Measurements from ENCODE around the gene KDM2B.

KDM2B gene

DNA sequence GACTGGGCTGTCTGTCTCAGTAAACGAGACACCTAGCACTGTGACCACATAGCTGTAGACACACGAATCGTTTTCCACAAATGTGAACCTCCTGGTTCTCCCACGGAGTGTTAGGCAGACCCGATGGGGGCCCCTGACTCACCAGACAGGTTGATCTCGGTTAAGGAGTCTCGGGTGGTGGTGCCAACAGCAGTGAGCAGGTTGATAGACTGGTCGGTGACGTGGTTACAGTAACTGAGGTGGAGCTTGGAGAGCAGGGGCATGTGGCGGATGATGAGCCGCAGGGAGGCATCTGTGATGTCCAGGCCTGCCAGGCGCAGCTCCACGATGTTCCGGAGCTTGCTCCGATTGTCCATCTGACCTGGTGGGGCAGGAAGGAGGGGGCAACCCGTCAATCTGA, 141.1 kb downstream of the KDM2B start:
- no peak overlapping the region for H4K91ac ChIP-seq (ENCODE audit: low read depth, low read length, poor library complexity)
- WGBS, 2 donors (ENCODE audit: extremely low coverage in 2 of 2, insufficient read length in 2 of 2, insufficient replicate concordance in 1 of 2) = no CpG with 5 or more reads among the region's 16 CpGs

DNA sequence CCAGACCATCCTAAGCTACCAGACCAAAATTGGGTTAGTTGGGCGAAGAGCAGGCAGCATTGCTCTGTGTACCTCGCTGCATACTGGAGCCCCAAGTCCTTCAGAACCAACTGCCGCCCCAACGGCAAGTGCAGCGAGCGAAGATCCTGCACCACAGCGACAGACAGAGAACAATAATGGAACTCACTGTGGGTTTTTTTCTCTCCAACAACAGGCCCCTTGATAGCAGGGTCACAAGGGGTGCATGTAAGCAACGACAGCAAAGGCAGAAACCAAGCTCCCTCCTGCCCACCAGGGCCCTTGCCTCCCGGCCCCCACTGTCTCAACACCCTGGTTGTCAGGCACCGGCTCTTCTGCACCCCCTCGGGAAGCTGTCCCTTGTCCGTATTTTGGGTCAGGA, 141.9 kb downstream of the KDM2B start:
- no CpG with 5 or more reads among the region's 12 CpGs for WGBS, 2 donors (ENCODE audit: extremely low coverage in 2 of 2, insufficient read length in 2 of 2, insufficient replicate concordance in 1 of 2)
- Histone ChIP-seq H4K91ac (ENCODE audit: low read depth, low read length, poor library complexity) (no peak overlapping the region), H3K14ac (ENCODE audit: low read length) (no peak overlapping the region), H2AK5ac (ENCODE audit: low read depth, low read length) (no peak overlapping the region), H2BK15ac (ENCODE audit: low read length) (no peak overlapping the region), H3K9ac (ENCODE audit: low read depth, low read length, poor library complexity) (no peak overlapping the region), H3K4me1 (ENCODE audit: control insufficient read depth in 2 of 2, insufficient read depth in 1 of 2, low read depth in 1 of 2, low read length in 2 of 2) (no peaks in the 10 kb centered on the region), H3K23ac (ENCODE audit: low read depth, low read length, poor library complexity) (no peak overlapping the region), H3K27me3 (ENCODE audit: control insufficient read depth in 3 of 3, insufficient read depth in 3 of 3, low read depth in 1 of 3, low read length in 3 of 3) (no peaks in the 10 kb centered on the region), H2BK12ac (ENCODE audit: low read length) (no peak overlapping the region), H3K4me3 (ENCODE audit: low read length in 2 of 2) (no peak overlapping the region), H3K18ac (ENCODE audit: low read length) (no peak overlapping the region), H3K9me3 (replicated peaks in 1 of 2; ENCODE audit: control insufficient read depth in 2 of 2, insufficient read depth in 1 of 2, low read depth in 1 of 2, low read length in 2 of 2) (peaks cover 8 to 17% of the 10 kb centered on the region in 2 donors), H3K4me2 (ENCODE audit: insufficient read depth, low read length, poor library complexity, severe bottlenecking) (no peak overlapping the region), H3K36me3 (replicated peaks in 1 of 2; ENCODE audit: control insufficient read depth in 2 of 2, insufficient read depth in 2 of 2, low read length in 2 of 2) (peaks cover 57 to 96% of the 10 kb centered on the region in 2 donors), H2BK120ac (ENCODE audit: low read depth, low read length) (no peak overlapping the region), H4K8ac (ENCODE audit: low read depth, low read length) (no peak overlapping the region), H2AFZ (ENCODE audit: low read length) (no peak overlapping the region), H2BK5ac (ENCODE audit: low read length) (no peak overlapping the region), H3K79me1 (ENCODE audit: low read depth, low read length) (peaks cover 3% of the 10 kb centered on the region), H3K4ac (ENCODE audit: low read length) (no peak overlapping the region), H3K27ac (replicated peaks; ENCODE audit: low read length) (no peak overlapping the region)
- DNase-seq (ENCODE audit: low spot score) = no peak

More for the DNA sequence above, 141.1 kb downstream of the KDM2B start:
- no peak overlapping the region for H3K27ac ChIP-seq (replicated peaks; ENCODE audit: low read length)
- H3K23ac ChIP-seq (ENCODE audit: low read depth, low read length, poor library complexity) = no peak overlapping the region
- no peak overlapping the region for H3K14ac ChIP-seq (ENCODE audit: low read length)
- H2AK5ac ChIP-seq (ENCODE audit: low read depth, low read length) = no peak overlapping the region
- no peak overlapping the region for H2BK120ac ChIP-seq (ENCODE audit: low read depth, low read length)
- no peak overlapping the region for H3K4me2 ChIP-seq (ENCODE audit: insufficient read depth, low read length, poor library complexity, severe bottlenecking)
- no peak for DNase-seq (ENCODE audit: low spot score)
- no peak overlapping the region for H2BK15ac ChIP-seq (ENCODE audit: low read length)
- H2BK12ac ChIP-seq (ENCODE audit: low read length) = no peak overlapping the region
- no peaks in the 10 kb centered on the region for H3K27me3 ChIP-seq (ENCODE audit: control insufficient read depth in 3 of 3, insufficient read depth in 3 of 3, low read depth in 1 of 3, low read length in 3 of 3)
- H3K4me1 ChIP-seq (ENCODE audit: control insufficient read depth in 2 of 2, insufficient read depth in 1 of 2, low read depth in 1 of 2, low read length in 2 of 2) = no peaks in the 10 kb centered on the region
- H3K9ac ChIP-seq (ENCODE audit: low read depth, low read length, poor library complexity) = no peak overlapping the region
- no peak overlapping the region for H2BK5ac ChIP-seq (ENCODE audit: low read length)
- peaks cover 8 to 17% of the 10 kb centered on the region in 2 donors for H3K9me3 ChIP-seq (replicated peaks in 1 of 2; ENCODE audit: control insufficient read depth in 2 of 2, insufficient read depth in 1 of 2, low read depth in 1 of 2, low read length in 2 of 2)
- no peak overlapping the region for H3K4me3 ChIP-seq (ENCODE audit: low read length in 2 of 2)
- peaks cover 60 to 96% of the 10 kb centered on the region in 2 donors for H3K36me3 ChIP-seq (replicated peaks in 1 of 2; ENCODE audit: control insufficient read depth in 2 of 2, insufficient read depth in 2 of 2, low read length in 2 of 2)
- no peak overlapping the region for H3K4ac ChIP-seq (ENCODE audit: low read length)
- H2AFZ ChIP-seq (ENCODE audit: low read length) = no peak overlapping the region
- peaks cover 3% of the 10 kb centered on the region for H3K79me1 ChIP-seq (ENCODE audit: low read depth, low read length)
- peak overlapping the region; percentile 24 for H3K18ac ChIP-seq (ENCODE audit: low read length)
- no peak overlapping the region for H4K8ac ChIP-seq (ENCODE audit: low read depth, low read length)

DNA sequence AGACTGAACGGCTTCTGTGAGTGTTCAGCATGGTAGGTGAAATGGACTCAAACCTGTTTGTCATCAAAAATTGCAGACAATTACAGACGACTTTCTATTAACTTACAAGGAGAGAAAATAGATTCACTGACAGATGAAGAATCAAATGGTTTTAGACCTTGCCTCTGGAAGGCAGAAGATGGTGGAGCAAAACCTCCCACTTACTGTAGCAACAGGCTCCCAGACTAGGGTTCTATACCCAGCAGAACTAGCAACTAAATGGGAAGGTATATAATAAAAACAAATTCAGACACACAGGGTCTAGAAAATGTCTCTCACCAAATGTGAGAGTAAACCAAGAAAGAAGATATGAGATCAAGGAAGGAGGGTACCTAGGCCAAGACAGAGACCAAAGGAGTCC, 144.1 kb downstream of the KDM2B start:
- peaks cover 8 to 17% of the 10 kb centered on the region in 2 donors for H3K9me3 ChIP-seq (replicated peaks in 1 of 2; ENCODE audit: control insufficient read depth in 2 of 2, insufficient read depth in 1 of 2, low read depth in 1 of 2, low read length in 2 of 2)
- peaks cover 52 to 97% of the 10 kb centered on the region in 2 donors for H3K36me3 ChIP-seq (replicated peaks in 1 of 2; ENCODE audit: control insufficient read depth in 2 of 2, insufficient read depth in 2 of 2, low read length in 2 of 2)
- no peak overlapping the region for H2AK5ac ChIP-seq (ENCODE audit: low read depth, low read length)
- H2BK12ac ChIP-seq (ENCODE audit: low read length) = no peak overlapping the region
- no peak overlapping the region for H2AFZ ChIP-seq (ENCODE audit: low read length)
- no peak overlapping the region for H2BK5ac ChIP-seq (ENCODE audit: low read length)
- no peak overlapping the region for H3K23ac ChIP-seq (ENCODE audit: low read depth, low read length, poor library complexity)
- H3K4ac ChIP-seq (ENCODE audit: low read length) = no peak overlapping the region
- H3K27me3 ChIP-seq (ENCODE audit: control insufficient read depth in 3 of 3, insufficient read depth in 3 of 3, low read depth in 1 of 3, low read length in 3 of 3) = no peaks in the 10 kb centered on the region
- H3K4me2 ChIP-seq (ENCODE audit: insufficient read depth, low read length, poor library complexity, severe bottlenecking) = no peak overlapping the region
- no peaks in the 10 kb centered on the region for H3K79me1 ChIP-seq (ENCODE audit: low read depth, low read length)
- no CpG with 5 or more reads among the region's 2 CpGs for WGBS, 2 donors (ENCODE audit: extremely low coverage in 2 of 2, insufficient read length in 2 of 2, insufficient replicate concordance in 1 of 2)
- no peak overlapping the region for H3K27ac ChIP-seq (replicated peaks; ENCODE audit: low read length)
- H2BK15ac ChIP-seq (ENCODE audit: low read length) = no peak overlapping the region
- no peak overlapping the region for H3K18ac ChIP-seq (ENCODE audit: low read length)
- no peak overlapping the region for H3K9ac ChIP-seq (ENCODE audit: low read depth, low read length, poor library complexity)
- no peak overlapping the region for H4K8ac ChIP-seq (ENCODE audit: low read depth, low read length)
- no peak overlapping the region for H3K14ac ChIP-seq (ENCODE audit: low read length)
- no peak overlapping the region for H2BK120ac ChIP-seq (ENCODE audit: low read depth, low read length)
- no peak overlapping the region for H3K4me3 ChIP-seq (ENCODE audit: low read length in 2 of 2)
- H4K91ac ChIP-seq (ENCODE audit: low read depth, low read length, poor library complexity) = no peak overlapping the region
- DNase-seq (ENCODE audit: low spot score) = no peak
- H3K4me1 ChIP-seq (ENCODE audit: control insufficient read depth in 2 of 2, insufficient read depth in 1 of 2, low read depth in 1 of 2, low read length in 2 of 2) = no peaks in the 10 kb centered on the region

DNA sequence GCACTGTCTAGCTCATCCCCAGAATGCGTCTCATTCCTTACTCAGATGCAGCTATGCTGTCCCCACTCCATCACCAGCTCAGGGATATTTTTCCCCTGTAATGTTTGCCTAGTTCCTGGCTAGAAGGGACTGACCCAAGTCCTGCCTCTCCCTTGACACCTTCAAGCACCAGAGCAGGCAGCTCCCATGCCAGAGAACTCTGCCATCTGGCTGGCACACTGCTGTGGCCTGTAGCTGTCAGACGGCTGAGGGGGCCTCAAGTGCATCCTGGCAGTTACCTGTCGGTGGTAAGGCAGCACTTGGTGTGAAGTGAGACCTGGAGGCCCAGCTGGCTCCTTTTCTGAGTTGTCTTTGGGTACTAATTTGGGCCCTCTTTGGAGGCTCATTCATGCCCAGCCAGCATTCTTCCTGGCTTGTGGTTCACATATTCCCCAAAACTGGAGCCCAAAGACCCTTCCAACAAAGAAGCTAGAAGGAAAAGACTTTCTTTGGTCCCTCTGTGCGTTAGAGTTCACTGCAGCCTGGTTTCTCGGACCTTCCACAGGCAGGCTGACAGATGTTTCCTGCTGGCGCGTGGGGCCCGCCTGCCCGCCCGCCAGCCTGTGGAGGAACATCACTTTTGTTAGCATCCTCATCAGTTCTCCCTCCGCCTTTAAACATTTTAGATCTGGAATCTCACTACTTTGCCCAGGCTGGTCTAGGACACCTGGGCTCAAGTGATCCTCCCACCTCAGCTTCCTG, 147.9 kb downstream of the KDM2B start:
- H3K4me2 ChIP-seq (ENCODE audit: insufficient read depth, low read length, poor library complexity, severe bottlenecking) = no peak overlapping the region
- H3K9ac ChIP-seq (ENCODE audit: low read depth, low read length, poor library complexity) = no peak overlapping the region
- peaks cover 4 to 12% of the 10 kb centered on the region in 2 donors for H3K9me3 ChIP-seq (replicated peaks in 1 of 2; ENCODE audit: control insufficient read depth in 2 of 2, insufficient read depth in 1 of 2, low read depth in 1 of 2, low read length in 2 of 2)
- no peak overlapping the region for H3K27ac ChIP-seq (replicated peaks; ENCODE audit: low read length)
- no peak overlapping the region for H2AK5ac ChIP-seq (ENCODE audit: low read depth, low read length)
- H4K91ac ChIP-seq (ENCODE audit: low read depth, low read length, poor library complexity) = no peak overlapping the region
- H2BK5ac ChIP-seq (ENCODE audit: low read length) = no peak overlapping the region
- H3K36me3 ChIP-seq (replicated peaks in 1 of 2; ENCODE audit: control insufficient read depth in 2 of 2, insufficient read depth in 2 of 2, low read length in 2 of 2) = peaks cover 46 to 97% of the 10 kb centered on the region in 2 donors
- H3K79me1 ChIP-seq (ENCODE audit: low read depth, low read length) = no peaks in the 10 kb centered on the region
- H2AFZ ChIP-seq (ENCODE audit: low read length) = no peak overlapping the region
- no peak overlapping the region for H2BK12ac ChIP-seq (ENCODE audit: low read length)
- no peaks in the 10 kb centered on the region for H3K4me1 ChIP-seq (ENCODE audit: control insufficient read depth in 2 of 2, insufficient read depth in 1 of 2, low read depth in 1 of 2, low read length in 2 of 2)
- H3K4ac ChIP-seq (ENCODE audit: low read length) = no peak overlapping the region
- H3K23ac ChIP-seq (ENCODE audit: low read depth, low read length, poor library complexity) = no peak overlapping the region
- no peaks in the 10 kb centered on the region for H3K27me3 ChIP-seq (ENCODE audit: control insufficient read depth in 3 of 3, insufficient read depth in 3 of 3, low read depth in 1 of 3, low read length in 3 of 3)
- no CpG with 5 or more reads among the region's 11 CpGs for WGBS, 2 donors (ENCODE audit: extremely low coverage in 2 of 2, insufficient read length in 2 of 2, insufficient replicate concordance in 1 of 2)
- no peak overlapping the region for H3K4me3 ChIP-seq (ENCODE audit: low read length in 2 of 2)
- no peak for DNase-seq (ENCODE audit: low spot score)
- H2BK15ac ChIP-seq (ENCODE audit: low read length) = no peak overlapping the region
- H2BK120ac ChIP-seq (ENCODE audit: low read depth, low read length) = no peak overlapping the region
- H4K8ac ChIP-seq (ENCODE audit: low read depth, low read length) = no peak overlapping the region
- no peak overlapping the region for H3K18ac ChIP-seq (ENCODE audit: low read length)
- H3K14ac ChIP-seq (ENCODE audit: low read length) = no peak overlapping the region

Data from neuronal stem cell (in vitro differentiated cells).